A673 (cell line): ENCODE data around the gene TESK2. TPM values are rescaled to one million over a fixed set of nuclear protein-coding genes. Genes with fewer than 3 reads are reported as not detected.

Experiments used
- BruUV-seq: library from RNA; stranded (reverse); fragments of 400-500 nt; replicated peaks from 2 replicates; lab custom pipeline; 2021; lab: Mats Ljungman, UMichigan
- CTCF ChIA-PET: fragments of 300-600 bp; sonication (Branson Sonifier 250); formaldehyde crosslinking; loops from one replicate; lab custom pipeline; 2022; ENCODE audit warnings: antibody characterized with exemption; lab: Charles Lee
- POLR2A ChIA-PET: fragments of 300-600 bp; sonication (Branson Sonifier 250); formaldehyde crosslinking; loops from one replicate; lab custom pipeline; 2022; ENCODE audit warnings: antibody characterized with exemption; ENCODE audit not compliant: low non-redundant PET; lab: Charles Lee
- DNase-seq: peaks from one replicate; pipeline ENCODE4 v3.0.0-alpha.2; 2015; ENCODE audit warnings: low spot score
- H3K27ac ChIP-seq: fragments of 200-600 bp; sonication (generic); 2 replicates; pipeline ENCODE4 v1.5.1; 2016; ENCODE audit warnings: mixed run types, low read depth, mild to moderate bottlenecking, mixed read lengths, antibody characterized with exemption, low read length; ENCODE audit not compliant: poor library complexity, severe bottlenecking
- H3K27me3 ChIP-seq: fragments of 200-600 bp; sonication (generic); replicated peaks from 2 replicates; pipeline ENCODE4 v1.6.1; 2017; ENCODE audit warnings: mixed run types, low read depth, mild to moderate bottlenecking, mixed read lengths, antibody characterized with exemption, low read length; ENCODE audit not compliant: insufficient read depth, poor library complexity
- H3K36me3 ChIP-seq: fragments of 200-600 bp; sonication (generic); 2 replicates; pipeline ENCODE4 v1.6.1; 2016; ENCODE audit warnings: mixed run types, mild to moderate bottlenecking, mixed read lengths, antibody characterized with exemption, low read length; ENCODE audit not compliant: insufficient read depth, poor library complexity, severe bottlenecking
- H3K4me1 ChIP-seq: fragments of 200-600 bp; sonication (generic); 2 replicates; pipeline ENCODE4 v1.6.1; 2017; ENCODE audit warnings: mixed run types, mild to moderate bottlenecking, mixed read lengths, antibody characterized with exemption, low read length; ENCODE audit not compliant: insufficient read depth, poor library complexity, severe bottlenecking
- H3K4me3 ChIP-seq: fragments of 200-600 bp; sonication (generic); 2 replicates; pipeline ENCODE4 v1.5.1; 2016; ENCODE audit warnings: low read depth, mixed run types, mild to moderate bottlenecking, mixed read lengths, low read length; ENCODE audit not compliant: poor library complexity, severe bottlenecking
- H3K9me3 ChIP-seq: fragments of 200-600 bp; sonication (generic); 2 replicates; pipeline ENCODE4 v1.6.1; 2016; ENCODE audit warnings: mixed run types, low read depth, mild to moderate bottlenecking, mixed read lengths, antibody characterized with exemption, low read length; ENCODE audit not compliant: poor library complexity, severe bottlenecking
- CTCF ChIP-seq: fragments of 300-800, 200-600 bp; sonication (generic); conservative IDR thresholded peaks from 2 replicates; pipeline ENCODE4 v1.5.1; 2017; ENCODE audit warnings: low read depth, mild to moderate bottlenecking, antibody characterized with exemption, low read length, moderate library complexity, mixed read lengths
- EZH2 ChIP-seq: fragments of 200-600 bp; sonication (generic); IDR thresholded peaks from 2 replicates; pipeline ENCODE4 v1.6.1; 2017; ENCODE audit warnings: borderline replicate concordance, low read depth, mild to moderate bottlenecking, mixed read lengths, antibody characterized with exemption, low read length; ENCODE audit not compliant: poor library complexity, severe bottlenecking
- intact Hi-C: fragments of 100-400 bp; cut with micrococcal nuclease; formaldehyde crosslinking; loops from one replicate; pipeline ENCODE4 v1.10.0; 2022; ENCODE audit not compliant: unreplicated experiment
- total RNA-seq: library from RNA; stranded (reverse); gene quantifications from 2 replicates; pipeline ENCODE4 v1.2.3, GENCODE V29; 2021

Gene TESK2
- total RNA-seq, 1 experiment from 2014 or later, result 0.75 TPM

- POLR2A ChIA-PET, result no interaction called here
- no peaks in the 10 kb centered on the region for H3K27me3 ChIP-seq
- H3K4me1 ChIP-seq, result no peaks in the 10 kb centered on the region
- no peak for TF ChIP-seq EZH2
- TF ChIP-seq CTCF, result no peak
- no peak for DNase-seq
- H3K27ac ChIP-seq, result no peak overlapping the region
- CTCF ChIA-PET, result no interaction called here
- no TSS peak for BruUV-seq
- no peaks in the 10 kb centered on the region for H3K9me3 ChIP-seq
- no peak overlapping the region for H3K4me3 ChIP-seq
- intact Hi-C loops, result no loop called here
- H3K36me3 ChIP-seq, result no peaks in the 10 kb centered on the region
Measured at GRCh38 chr1:45429561-45430159, 61.3 kb downstream of the TESK2 start.

GRCh38 chr1:45423906-45424678 is 66.9 kb downstream of the TESK2 start:
- intact Hi-C loops, result no loop called here
- Histone ChIP-seq H3K36me3 (no peaks in the 10 kb centered on the region), H3K4me3 (no peak overlapping the region), H3K27me3 (no peaks in the 10 kb centered on the region), H3K27ac (no peak overlapping the region), H3K9me3 (no peaks in the 10 kb centered on the region), H3K4me1 (no peaks in the 10 kb centered on the region)
- no peak for DNase-seq
- no peak for TF ChIP-seq EZH2
- TF ChIP-seq CTCF, result no peak
- CTCF ChIA-PET, result no interaction called here
- POLR2A ChIA-PET, result no interaction called here
- no TSS peak for BruUV-seq

GRCh38 chr1:45421935-45422334 is 69.0 kb downstream of the TESK2 start:
- no peaks in the 10 kb centered on the region for H3K27me3 ChIP-seq
- BruUV-seq, result no TSS peak
- H3K9me3 ChIP-seq, result no peaks in the 10 kb centered on the region
- no peaks in the 10 kb centered on the region for H3K4me1 ChIP-seq
- no peak overlapping the region for H3K27ac ChIP-seq
- CTCF ChIA-PET, result no interaction called here
- no peak for TF ChIP-seq CTCF
- TF ChIP-seq EZH2, result no peak
- no peak overlapping the region for H3K4me3 ChIP-seq
- POLR2A ChIA-PET, result no interaction called here
- intact Hi-C loops, result no loop called here
- H3K36me3 ChIP-seq, result no peaks in the 10 kb centered on the region
- no peak for DNase-seq
